ENCODE data around the gene MAP1S. TPM values are rescaled to one million over a fixed set of nuclear protein-coding genes. Genes with fewer than 3 reads are reported as not detected.
A peak's percentile ranks its signal among the peaks of the same experiment; 100 is the strongest.

The MAP1S gene
- polyA plus RNA-seq, 4 donors = 18.0 to 26.4 (median 21.9) TPM

DNA sequence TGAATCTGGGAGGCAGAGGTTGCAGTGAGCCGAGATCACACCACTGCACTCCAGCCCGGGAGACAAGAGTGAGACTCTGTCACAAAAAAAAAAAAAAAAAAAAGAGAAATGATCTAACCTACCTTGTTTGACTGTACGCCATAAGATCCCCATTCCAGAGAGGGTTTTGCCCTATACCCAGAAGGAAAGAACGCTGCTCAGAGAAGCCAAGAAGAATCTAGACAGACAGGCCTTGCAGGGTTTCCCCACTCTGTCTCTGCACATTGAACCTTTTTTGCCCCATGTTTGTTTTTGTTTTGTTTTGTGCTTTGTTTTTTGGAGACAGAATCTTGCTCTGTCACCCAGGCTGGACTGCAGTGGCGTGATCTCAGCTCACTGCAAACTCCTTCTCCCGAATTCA is 7.4 kb upstream of the MAP1S start:
- 35 to 72% (median 48%) methylated on average over 6 of the region's 6 CpGs for WGBS, 3 donors
- no peak for FAIRE-seq
- H3K4me1 ChIP-seq (ENCODE audit: control insufficient read depth in 3 of 3, insufficient read depth in 2 of 3, low read depth in 1 of 3, low read length in 2 of 3) = no peaks in the 10 kb centered on the region

DNA sequence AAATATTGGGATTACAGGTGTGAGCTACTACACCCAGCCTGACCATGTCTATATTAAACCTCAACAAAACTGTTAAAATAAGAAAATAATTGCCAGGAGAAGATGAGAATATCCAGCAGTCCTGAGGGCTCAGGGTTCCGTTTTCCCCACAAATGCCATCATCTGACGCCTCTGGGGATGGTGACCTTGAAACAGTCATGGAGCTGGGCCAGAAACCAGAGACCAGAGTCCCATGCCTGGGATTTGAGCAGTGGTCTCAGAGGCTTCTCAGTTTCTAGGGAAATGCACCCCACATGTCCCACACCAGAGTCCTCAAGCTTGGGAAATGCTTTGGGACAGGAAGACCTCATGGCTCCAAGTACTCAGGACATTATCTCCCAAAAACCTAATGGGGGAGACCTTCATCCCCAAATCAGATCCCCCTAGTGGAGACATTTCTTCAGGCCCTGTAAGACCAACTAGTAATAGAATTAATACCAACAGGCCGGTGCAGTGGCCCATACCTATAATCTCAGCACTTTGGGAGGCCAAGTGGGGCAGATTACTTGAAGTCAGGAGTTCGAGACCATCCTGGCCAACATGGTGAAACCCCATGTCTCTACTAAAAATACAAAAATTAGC is 2.9 kb upstream of the MAP1S start:
- Histone ChIP-seq H3K27me3 (ENCODE audit: control insufficient read depth in 3 of 3, insufficient read depth in 3 of 3, low read length in 3 of 3) (no peaks in the 10 kb centered on the region), H3K4me3 (ENCODE audit: low read depth in 1 of 3, low read length in 3 of 3) (no peak overlapping the region), H3K36me3 (ENCODE audit: control insufficient read depth in 3 of 3, insufficient read depth in 2 of 3, low read depth in 1 of 3, low read length in 3 of 3) (peaks cover 0 to 8% (median 0%) of the 10 kb centered on the region in 3 donors), H3K9me3 (ENCODE audit: control insufficient read depth in 2 of 2, insufficient read depth in 1 of 2, low read depth in 1 of 2, low read length in 1 of 2) (no peaks in the 10 kb centered on the region), H3K27ac (ENCODE audit: low read depth in 1 of 3, low read length in 2 of 3) (peak overlapping the region in 1 of 3 donors; percentile 29), H3K4me1 (ENCODE audit: control insufficient read depth in 3 of 3, insufficient read depth in 2 of 3, low read depth in 1 of 3, low read length in 2 of 3) (peaks cover 5 to 7% (median 7%) of the 10 kb centered on the region in 3 donors)
- FAIRE-seq = no peak
- 61 to 67% (median 66%) methylated on average over 4 of the region's 4 CpGs for WGBS, 3 donors
- no peak for DNase-seq

More for the DNA sequence above, 7.4 kb upstream of the MAP1S start:
- Histone ChIP-seq H3K27ac (ENCODE audit: low read depth in 1 of 3, low read length in 2 of 3) (no peak overlapping the region), H3K27me3 (ENCODE audit: control insufficient read depth in 3 of 3, insufficient read depth in 3 of 3, low read length in 3 of 3) (peaks cover 0 to 3% (median 0%) of the 10 kb centered on the region in 3 donors), H3K9me3 (ENCODE audit: control insufficient read depth in 2 of 2, insufficient read depth in 1 of 2, low read depth in 1 of 2, low read length in 1 of 2) (no peaks in the 10 kb centered on the region), H3K36me3 (ENCODE audit: control insufficient read depth in 3 of 3, insufficient read depth in 2 of 3, low read depth in 1 of 3, low read length in 3 of 3) (no peaks in the 10 kb centered on the region), H3K4me3 (ENCODE audit: low read depth in 1 of 3, low read length in 3 of 3) (no peak overlapping the region)
- no peak for DNase-seq

DNA sequence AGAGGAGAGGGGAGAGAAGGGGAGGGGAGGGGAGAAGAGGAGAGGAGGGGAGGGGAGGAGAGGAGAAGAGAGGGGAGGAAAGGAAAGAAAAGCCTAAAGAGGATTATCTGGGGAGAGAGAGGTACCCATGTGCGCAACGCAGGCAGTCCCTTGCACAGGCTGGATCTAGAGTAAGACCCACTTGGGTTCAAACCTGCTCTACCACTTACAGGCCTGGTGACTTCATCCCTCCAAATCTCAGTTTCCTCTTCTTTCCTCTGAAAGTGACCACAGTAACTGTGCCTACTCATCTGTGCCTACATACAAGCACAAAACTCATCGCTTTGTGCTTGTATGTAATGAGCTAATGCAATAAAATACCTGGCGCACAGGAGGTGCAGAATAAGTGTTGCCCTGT is 732 bp upstream of the MAP1S start:
- FAIRE-seq (no peak), DNase-seq (no peak)
- Histone ChIP-seq H3K27ac (ENCODE audit: low read depth in 1 of 3, low read length in 2 of 3) (no peak overlapping the region), H3K9me3 (ENCODE audit: control insufficient read depth in 2 of 2, insufficient read depth in 1 of 2, low read depth in 1 of 2, low read length in 1 of 2) (no peaks in the 10 kb centered on the region), H3K4me1 (ENCODE audit: control insufficient read depth in 3 of 3, insufficient read depth in 2 of 3, low read depth in 1 of 3, low read length in 2 of 3) (peaks cover 7 to 8% (median 7%) of the 10 kb centered on the region in 3 donors), H3K4me3 (ENCODE audit: low read depth in 1 of 3, low read length in 3 of 3) (peak overlapping the region in 1 of 3 donors; percentile 99), H3K36me3 (ENCODE audit: control insufficient read depth in 3 of 3, insufficient read depth in 2 of 3, low read depth in 1 of 3, low read length in 3 of 3) (peaks cover 0 to 24% (median 0%) of the 10 kb centered on the region in 3 donors), H3K27me3 (ENCODE audit: control insufficient read depth in 3 of 3, insufficient read depth in 3 of 3, low read length in 3 of 3) (no peaks in the 10 kb centered on the region)
- 71 to 91% (median 73%) methylated on average over 4 of the region's 4 CpGs for WGBS, 3 donors

- H3K36me3 ChIP-seq (ENCODE audit: control insufficient read depth in 3 of 3, insufficient read depth in 2 of 3, low read depth in 1 of 3, low read length in 3 of 3) = peaks cover 0 to 37% (median 3%) of the 10 kb centered on the region in 3 donors
- FAIRE-seq (no peak), DNase-seq (peak; percentile 56 to 70)
- H3K27ac ChIP-seq (ENCODE audit: low read depth in 1 of 3, low read length in 2 of 3) = peak overlapping the region in 1 of 3 donors; percentile 79
- WGBS, 3 donors = 1 to 2% (median 2%) methylated on average over 33 to 38 of the region's 38 CpGs
- peak overlapping the region; percentile 86 to 99 (median 88) for H3K4me3 ChIP-seq (ENCODE audit: low read depth in 1 of 3, low read length in 3 of 3)
- peaks cover 7 to 8% (median 7%) of the 10 kb centered on the region in 3 donors for H3K4me1 ChIP-seq (ENCODE audit: control insufficient read depth in 3 of 3, insufficient read depth in 2 of 3, low read depth in 1 of 3, low read length in 2 of 3)
- H3K27me3 ChIP-seq (ENCODE audit: control insufficient read depth in 3 of 3, insufficient read depth in 3 of 3, low read length in 3 of 3) = no peaks in the 10 kb centered on the region
- no peaks in the 10 kb centered on the region for H3K9me3 ChIP-seq (ENCODE audit: control insufficient read depth in 2 of 2, insufficient read depth in 1 of 2, low read depth in 1 of 2, low read length in 1 of 2)
These were observed 585 bp downstream of the MAP1S start for GRCh38 chr19:17719730-17720400.

- WGBS, 3 donors = 19 to 22% (median 20%) methylated on average over 6 to 7 of the region's 7 CpGs
- no peaks in the 10 kb centered on the region for H3K27me3 ChIP-seq (ENCODE audit: control insufficient read depth in 3 of 3, insufficient read depth in 3 of 3, low read length in 3 of 3)
- no peaks in the 10 kb centered on the region for H3K9me3 ChIP-seq (ENCODE audit: control insufficient read depth in 2 of 2, insufficient read depth in 1 of 2, low read depth in 1 of 2, low read length in 1 of 2)
- FAIRE-seq = no peak
- peaks cover 7 to 8% (median 7%) of the 10 kb centered on the region in 3 donors for H3K4me1 ChIP-seq (ENCODE audit: control insufficient read depth in 3 of 3, insufficient read depth in 2 of 3, low read depth in 1 of 3, low read length in 2 of 3)
- H3K27ac ChIP-seq (ENCODE audit: low read depth in 1 of 3, low read length in 2 of 3) = peak overlapping the region in 1 of 3 donors; percentile 43
- H3K36me3 ChIP-seq (ENCODE audit: control insufficient read depth in 3 of 3, insufficient read depth in 2 of 3, low read depth in 1 of 3, low read length in 3 of 3) = peaks cover under 1 to 42% (median 6%) of the 10 kb centered on the region in 3 donors
- H3K4me3 ChIP-seq (ENCODE audit: low read depth in 1 of 3, low read length in 3 of 3) = peak overlapping the region; percentile 86 to 99 (median 88)
- no peak for DNase-seq
These were observed 1.2 kb downstream of the MAP1S start for GRCh38 chr19:17720440-17720839.

GRCh38 chr19:17721111-17721628 is 1.9 kb downstream of the MAP1S start:
- H3K4me3 ChIP-seq (ENCODE audit: low read depth in 1 of 3, low read length in 3 of 3) = no peak overlapping the region
- FAIRE-seq = no peak

DNA sequence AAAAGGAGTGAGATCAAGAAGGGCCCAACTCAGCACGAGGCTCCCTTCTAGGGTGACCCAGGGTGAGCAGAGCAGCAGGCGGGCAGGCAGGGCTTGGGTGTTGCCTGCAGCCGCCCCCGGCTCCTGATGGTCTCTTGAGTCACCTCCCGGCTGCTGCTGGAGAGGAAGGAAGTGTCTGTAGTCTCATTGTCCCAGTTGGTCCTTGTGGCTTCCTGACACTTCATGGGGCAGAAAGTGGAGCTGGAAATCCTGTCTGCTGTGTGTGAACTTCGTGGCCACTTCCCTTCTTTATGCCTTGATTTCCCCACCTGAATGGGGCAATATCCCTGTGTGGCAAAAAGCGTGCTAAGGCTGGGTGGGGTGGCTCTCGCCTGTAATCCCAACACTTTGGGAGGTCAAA is 2.5 kb downstream of the MAP1S start:
- WGBS, 3 donors = 53 to 75% (median 60%) methylated on average over 7 to 8 of the region's 8 CpGs
- Histone ChIP-seq H3K4me3 (ENCODE audit: low read depth in 1 of 3, low read length in 3 of 3) (no peak overlapping the region), H3K36me3 (ENCODE audit: control insufficient read depth in 3 of 3, insufficient read depth in 2 of 3, low read depth in 1 of 3, low read length in 3 of 3) (peaks cover 13 to 56% (median 14%) of the 10 kb centered on the region in 3 donors)

More at GRCh38 chr19:17721111-17721628, 1.9 kb downstream of the MAP1S start:
- Histone ChIP-seq H3K4me1 (ENCODE audit: control insufficient read depth in 3 of 3, insufficient read depth in 2 of 3, low read depth in 1 of 3, low read length in 2 of 3) (peaks cover 7 to 8% (median 7%) of the 10 kb centered on the region in 3 donors), H3K27ac (ENCODE audit: low read depth in 1 of 3, low read length in 2 of 3) (peak overlapping the region in 1 of 3 donors; percentile 68), H3K27me3 (ENCODE audit: control insufficient read depth in 3 of 3, insufficient read depth in 3 of 3, low read length in 3 of 3) (no peaks in the 10 kb centered on the region), H3K9me3 (ENCODE audit: control insufficient read depth in 2 of 2, insufficient read depth in 1 of 2, low read depth in 1 of 2, low read length in 1 of 2) (no peaks in the 10 kb centered on the region), H3K36me3 (ENCODE audit: control insufficient read depth in 3 of 3, insufficient read depth in 2 of 3, low read depth in 1 of 3, low read length in 3 of 3) (peaks cover 8 to 50% (median 8%) of the 10 kb centered on the region in 3 donors)
- WGBS, 3 donors = 68 to 80% (median 78%) methylated on average over 12 of the region's 12 CpGs
- no peak for DNase-seq

GRCh38 chr19:17722655-17723240 is 3.5 kb downstream of the MAP1S start:
- Histone ChIP-seq H3K36me3 (ENCODE audit: control insufficient read depth in 3 of 3, insufficient read depth in 2 of 3, low read depth in 1 of 3, low read length in 3 of 3) (peaks cover 20 to 65% (median 23%) of the 10 kb centered on the region in 3 donors), H3K27ac (ENCODE audit: low read depth in 1 of 3, low read length in 2 of 3) (no peak overlapping the region), H3K4me1 (ENCODE audit: control insufficient read depth in 3 of 3, insufficient read depth in 2 of 3, low read depth in 1 of 3, low read length in 2 of 3) (peaks cover 7 to 8% (median 7%) of the 10 kb centered on the region in 3 donors), H3K4me3 (ENCODE audit: low read depth in 1 of 3, low read length in 3 of 3) (no peak overlapping the region), H3K27me3 (ENCODE audit: control insufficient read depth in 3 of 3, insufficient read depth in 3 of 3, low read length in 3 of 3) (no peaks in the 10 kb centered on the region), H3K9me3 (ENCODE audit: control insufficient read depth in 2 of 2, insufficient read depth in 1 of 2, low read depth in 1 of 2, low read length in 1 of 2) (no peaks in the 10 kb centered on the region)
- no peak for FAIRE-seq
- DNase-seq = no peak
- WGBS, 3 donors = 80 to 83% (median 81%) methylated on average over 11 to 12 of the region's 12 CpGs

More for the DNA sequence above, 2.5 kb downstream of the MAP1S start:
- Histone ChIP-seq H3K27ac (ENCODE audit: low read depth in 1 of 3, low read length in 2 of 3) (peak overlapping the region in 1 of 3 donors; percentile 68), H3K27me3 (ENCODE audit: control insufficient read depth in 3 of 3, insufficient read depth in 3 of 3, low read length in 3 of 3) (no peaks in the 10 kb centered on the region), H3K9me3 (ENCODE audit: control insufficient read depth in 2 of 2, insufficient read depth in 1 of 2, low read depth in 1 of 2, low read length in 1 of 2) (no peaks in the 10 kb centered on the region), H3K4me1 (ENCODE audit: control insufficient read depth in 3 of 3, insufficient read depth in 2 of 3, low read depth in 1 of 3, low read length in 2 of 3) (peaks cover 7 to 8% (median 7%) of the 10 kb centered on the region in 3 donors)
- FAIRE-seq (no peak), DNase-seq (no peak)
